HL-60/S4 treated with retinoic acid at 250 ng/mL for 4 days and 3 days (cell line): Measurements from ENCODE around the gene HS3ST3A1.
"Not testable (repeated sequence)": the region's sequence is repeated elsewhere in the genome, so short reads cannot be mapped to it uniquely, and the experiment has no call there.

Source experiments
- in situ Hi-C: fragments of 300-500 bp; cut with MboI; formaldehyde crosslinking; loops from 2 replicates; pipeline ENCODE4 v1.7.0; 2022; ENCODE audit warnings: low sequenced_read_pairs

HS3ST3A1 gene

DNA sequence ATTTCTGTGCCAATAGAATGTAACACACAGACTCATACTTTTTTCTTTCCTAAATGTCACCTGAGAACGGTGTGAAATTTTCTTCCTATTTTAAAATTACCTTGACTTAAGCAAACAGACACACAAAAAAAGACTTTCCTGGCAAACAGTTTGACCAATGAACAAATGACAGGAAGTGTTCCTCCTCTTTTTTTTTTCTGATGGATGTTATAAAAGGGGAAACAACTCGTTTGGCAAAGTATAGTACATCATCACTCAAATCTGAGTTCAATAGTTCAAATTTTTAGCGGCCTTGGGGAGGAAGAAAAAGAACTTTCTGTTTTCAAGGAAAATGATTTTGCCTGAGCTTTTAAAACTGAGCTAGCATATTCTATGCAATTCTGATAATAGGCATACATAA, 19.8 kb downstream of the HS3ST3A1 start:
- in situ Hi-C loops: loop anchor here (25.0 kb wide), 2 partner anchors 730 to 1355 kb away; partner anchors contain the start of gene HS3ST3B1

GRCh38 chr17:13580790-13581189, 20.9 kb downstream of the HS3ST3A1 start:
- in situ Hi-C loops: loop anchor here (25.0 kb wide), 2 partner anchors 732 to 1357 kb away; partner anchors contain the start of gene HS3ST3B1

DNA sequence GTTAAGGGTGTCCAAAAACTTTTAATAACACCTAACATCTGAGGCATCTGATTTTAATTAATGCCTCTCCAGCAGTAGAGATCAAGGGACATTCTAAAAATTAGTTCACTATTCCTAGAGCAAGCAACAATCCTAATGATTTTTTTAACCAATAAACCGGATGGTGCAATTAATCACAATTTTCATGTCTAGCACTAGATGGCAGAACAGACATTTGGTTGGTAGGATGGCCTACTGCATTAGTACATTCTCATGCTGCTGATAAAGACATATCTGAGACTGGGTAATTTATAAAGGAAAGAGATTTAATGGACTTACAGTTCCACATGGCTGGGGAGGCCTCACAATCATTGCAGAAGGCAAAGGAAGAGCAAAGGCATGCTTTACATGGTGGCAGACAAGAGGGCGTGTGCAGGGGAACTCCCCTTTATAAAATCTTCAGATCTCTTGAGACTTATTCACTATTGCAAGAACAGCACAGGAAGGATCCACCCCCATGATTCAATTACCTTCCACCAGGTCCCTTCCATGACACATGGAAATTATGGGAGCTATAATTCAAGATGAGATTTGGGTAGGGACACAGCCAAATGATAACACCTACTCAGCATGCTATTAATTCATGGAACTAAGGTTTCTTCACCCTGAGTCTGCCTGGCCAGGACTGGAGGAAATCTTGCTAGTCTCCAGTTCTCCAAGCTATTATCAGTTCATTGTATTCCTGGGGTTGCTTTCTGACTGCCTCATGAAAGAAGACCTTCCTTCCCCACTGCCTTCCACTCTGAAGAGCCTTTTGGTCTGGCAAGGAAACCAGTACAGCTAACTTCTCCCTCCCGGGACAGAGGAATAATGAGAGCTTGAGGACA, 24.8 kb downstream of the HS3ST3A1 start:
- in situ Hi-C loops: loop anchor here (25.0 kb wide), 2 partner anchors 735 to 1360 kb away; partner anchors contain the start of gene HS3ST3B1

DNA sequence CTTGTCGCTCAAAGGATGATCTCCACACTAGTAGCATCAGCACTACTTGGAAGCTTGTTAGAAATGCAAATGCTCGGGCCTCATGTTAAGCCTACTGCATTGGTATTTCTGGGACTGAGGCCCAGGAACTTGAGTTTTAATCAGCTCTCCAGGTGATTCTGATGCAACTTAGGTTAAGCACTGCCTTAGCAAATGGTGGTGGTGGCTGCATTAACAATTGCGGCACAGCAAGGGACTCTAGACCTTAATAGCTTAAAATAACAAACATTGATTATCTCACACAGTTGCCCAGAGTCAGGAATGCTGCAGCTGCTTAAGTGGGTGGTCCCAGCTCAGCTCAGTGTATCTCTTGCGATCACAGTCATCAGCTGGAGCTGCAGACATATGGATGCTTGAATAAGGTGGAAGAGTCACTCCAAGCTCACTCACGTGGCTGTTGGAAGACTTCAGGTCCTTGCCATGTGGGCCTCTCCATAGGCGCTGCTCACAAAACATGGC, 25.8 kb downstream of the HS3ST3A1 start:
- in situ Hi-C loops: loop anchor here (25.0 kb wide), 2 partner anchors 736 to 1361 kb away; partner anchors contain the start of gene HS3ST3B1

DNA sequence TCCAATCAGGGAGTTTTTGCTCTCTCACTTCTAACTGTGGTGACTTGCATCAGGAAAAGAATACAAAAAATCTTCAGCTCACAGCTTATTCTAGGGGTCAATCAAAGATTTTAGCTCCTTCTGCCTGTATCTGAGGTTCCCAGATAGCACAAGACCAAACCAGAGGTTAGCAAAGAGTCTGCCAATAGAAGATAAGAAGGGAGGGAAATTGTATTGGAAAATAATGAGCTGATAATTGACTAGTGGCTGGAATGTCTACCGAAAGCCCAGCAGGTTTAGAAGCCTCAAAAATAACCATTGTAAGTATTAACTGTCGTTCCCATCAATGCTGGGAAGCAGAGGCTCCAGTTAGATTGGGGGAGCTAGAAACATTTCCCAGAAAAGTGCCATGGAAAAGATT, 26.3 kb downstream of the HS3ST3A1 start:
- in situ Hi-C loops: loop anchor here (25.0 kb wide), 2 partner anchors 737 to 1362 kb away; partner anchors contain the start of gene HS3ST3B1

DNA sequence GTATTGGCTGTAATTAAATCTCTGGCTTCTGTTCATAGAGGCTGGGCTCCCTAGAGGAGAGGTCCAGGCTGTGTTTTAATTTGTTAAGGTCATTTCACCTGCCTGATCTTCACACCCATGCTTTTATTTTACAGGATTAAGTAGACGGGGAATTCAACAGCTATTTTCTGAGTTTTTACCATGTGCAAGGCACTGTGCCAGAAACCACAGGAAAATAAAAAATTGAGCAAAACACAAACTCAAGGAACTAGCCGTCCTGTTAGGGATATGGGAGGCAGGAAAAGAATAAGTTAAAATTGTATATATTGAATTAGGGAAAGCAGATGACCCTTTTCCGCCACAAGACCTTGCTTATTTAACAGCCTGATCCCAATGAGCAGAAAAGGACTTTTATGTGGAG, 29.1 kb downstream of the HS3ST3A1 start:
- in situ Hi-C loops: no loop called here

- in situ Hi-C loops: no loop called here
Observed at GRCh38 chr17:13569398-13570123, 32.2 kb downstream of the HS3ST3A1 start.

GRCh38 chr17:13568582-13569397, 32.9 kb downstream of the HS3ST3A1 start:
- in situ Hi-C loops: no loop called here

DNA sequence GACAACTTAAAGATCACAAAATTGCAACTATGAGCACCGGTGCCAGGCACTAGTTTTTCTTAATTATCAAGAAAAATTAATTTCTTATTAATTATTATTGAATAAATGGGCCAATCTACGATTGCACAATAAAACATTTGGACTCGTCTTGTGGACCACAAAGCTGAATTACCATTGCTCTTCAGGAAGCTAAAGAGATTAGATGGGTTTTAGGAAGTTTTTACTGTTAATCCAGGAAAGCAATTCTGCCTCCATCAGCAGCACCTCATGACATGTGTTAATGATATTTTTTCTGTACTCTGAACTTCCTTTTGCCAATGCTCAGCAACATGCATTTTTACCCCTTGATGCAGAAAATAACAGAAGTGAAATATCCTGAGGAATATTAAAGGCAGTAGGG, 37.9 kb downstream of the HS3ST3A1 start:
- in situ Hi-C loops: no loop called here

GRCh38 chr17:13562271-13562800, 39.4 kb downstream of the HS3ST3A1 start:
- in situ Hi-C loops: no loop called here

- in situ Hi-C loops: no loop called here
Observed at GRCh38 chr17:13561606-13562270, 40.0 kb downstream of the HS3ST3A1 start.

- in situ Hi-C loops: no loop called here
Observed at GRCh38 chr17:13560935-13561334, 40.8 kb downstream of the HS3ST3A1 start.

GRCh38 chr17:13558588-13558987, 43.1 kb downstream of the HS3ST3A1 start:
- in situ Hi-C loops: no loop called here

GRCh38 chr17:13557077-13557476, 44.7 kb downstream of the HS3ST3A1 start:
- in situ Hi-C loops: no loop called here

DNA sequence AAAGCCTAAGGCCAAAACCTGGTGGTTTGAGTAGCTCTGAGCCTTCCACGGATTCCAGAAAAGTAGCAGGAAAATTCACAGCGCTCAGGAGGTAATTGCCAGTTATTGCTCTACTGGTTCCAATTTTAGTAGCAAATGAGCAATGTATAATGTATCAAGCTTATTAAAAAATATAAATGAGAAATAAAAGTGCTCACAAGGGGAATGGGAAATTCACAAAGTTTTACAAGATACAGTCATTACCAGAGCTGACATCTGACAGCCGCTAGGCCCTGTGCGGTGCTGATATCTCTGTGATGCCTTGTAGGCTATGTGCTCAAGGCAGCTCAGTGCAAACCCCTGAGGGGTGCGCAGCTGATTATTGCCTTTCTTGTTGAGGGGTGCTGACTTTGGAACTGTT, 47.5 kb downstream of the HS3ST3A1 start:
- in situ Hi-C loops: no loop called here

DNA sequence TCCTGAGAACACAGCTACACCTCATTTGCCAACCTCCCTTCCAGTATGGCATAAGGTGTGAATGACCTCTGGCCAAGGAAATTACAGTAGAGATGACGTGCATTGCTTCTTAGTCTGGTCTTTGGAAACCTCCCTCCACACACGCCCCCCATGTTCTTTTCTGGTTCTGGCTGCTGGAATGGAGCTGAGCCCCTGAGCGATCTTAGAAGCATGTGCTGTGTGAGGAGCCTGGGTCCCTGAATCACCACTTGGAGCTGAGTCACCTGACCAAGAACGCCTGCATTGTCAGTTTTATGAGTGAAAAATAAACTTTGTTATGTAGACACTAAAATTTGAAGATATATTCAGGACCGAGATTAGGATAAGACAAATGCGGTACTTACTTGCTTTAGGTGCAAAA, 51.4 kb downstream of the HS3ST3A1 start:
- in situ Hi-C loops: no loop called here

DNA sequence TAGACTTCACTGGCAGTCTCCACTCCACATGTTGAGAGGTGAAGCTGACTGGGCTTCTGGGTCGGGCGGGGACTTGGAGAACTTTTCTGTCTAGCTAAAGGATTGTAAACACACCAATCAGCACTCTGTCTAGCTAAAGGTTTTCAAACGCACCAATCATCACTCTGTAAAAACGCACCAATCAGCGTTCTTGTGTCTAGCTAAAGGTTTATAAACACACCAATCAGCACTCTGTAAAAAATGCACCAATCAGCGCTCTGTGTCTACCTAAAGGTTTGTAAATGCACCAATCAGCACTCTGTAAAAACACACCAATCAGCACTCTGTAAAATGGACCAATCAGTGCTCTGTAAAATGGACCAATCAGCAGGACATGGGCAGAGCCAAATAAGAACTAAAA, 53.2 kb downstream of the HS3ST3A1 start:
- in situ Hi-C loops: not testable (repeated sequence)

DNA sequence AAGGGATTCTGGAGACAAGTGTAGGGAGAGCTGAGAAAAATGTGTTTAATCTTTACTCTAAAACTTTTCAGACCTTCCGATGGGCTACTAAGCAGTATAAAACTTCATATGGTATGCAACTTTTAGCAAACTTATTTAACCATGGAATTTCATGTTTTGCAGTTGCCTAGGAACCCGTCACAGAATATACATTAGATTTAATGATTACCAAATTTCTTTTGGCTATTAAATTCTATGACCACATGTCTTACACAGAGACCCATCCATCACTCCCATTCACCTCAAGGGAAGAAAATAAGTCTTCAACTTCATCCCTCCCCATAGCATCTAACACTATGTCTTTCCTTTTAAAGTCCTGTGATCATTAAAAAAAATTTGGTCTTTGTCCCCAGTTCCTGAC, 54.9 kb downstream of the HS3ST3A1 start:
- in situ Hi-C loops: no loop called here

DNA sequence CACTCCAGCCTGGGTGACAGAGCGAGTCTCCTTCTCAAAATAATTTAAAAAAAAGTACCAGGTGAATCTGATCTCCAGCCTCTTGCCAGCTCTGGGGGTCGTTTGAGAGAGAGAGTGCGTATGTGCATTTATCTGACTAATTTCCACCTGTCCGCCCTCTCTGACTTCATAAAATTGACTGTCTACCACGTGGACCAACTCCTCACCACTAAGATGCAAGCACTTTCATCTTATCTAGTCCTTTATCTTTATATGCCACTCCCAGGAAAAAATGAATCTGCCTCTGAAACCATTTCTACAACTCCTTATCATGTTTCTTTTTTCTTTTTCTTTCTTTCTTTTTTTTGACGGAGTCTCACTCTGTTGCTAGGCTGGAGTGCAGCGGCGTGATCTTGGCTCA, 55.8 kb downstream of the HS3ST3A1 start:
- in situ Hi-C loops: no loop called here

DNA sequence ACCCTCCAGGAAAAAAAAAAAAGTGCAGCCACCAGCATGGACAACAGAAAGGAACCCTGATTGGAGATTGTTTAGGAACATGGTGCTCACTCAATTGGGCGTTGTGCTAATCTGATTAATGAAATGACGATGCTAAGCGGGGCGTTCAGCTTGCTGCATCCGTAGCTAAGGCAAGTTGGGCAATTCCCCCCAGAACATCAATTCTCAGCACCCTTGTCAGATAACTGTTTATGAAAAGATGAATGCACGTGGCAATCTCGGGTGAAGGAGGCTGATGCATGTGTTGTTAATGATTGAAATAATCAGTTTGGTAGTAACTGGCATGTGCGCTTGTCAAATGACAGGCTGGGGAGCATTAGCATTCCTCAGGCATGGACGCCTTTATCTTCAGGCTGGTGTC, 57.0 kb downstream of the HS3ST3A1 start:
- in situ Hi-C loops: no loop called here
